Kidney tubule cell (primary cell): ENCODE data around the gene PTPRG.

Experiments
- DNase-seq: peaks from one replicate; pipeline ENCODE4 v3.0.0-alpha.2; 2018; ENCODE audit warnings: low spot score

PTPRG gene

DNA sequence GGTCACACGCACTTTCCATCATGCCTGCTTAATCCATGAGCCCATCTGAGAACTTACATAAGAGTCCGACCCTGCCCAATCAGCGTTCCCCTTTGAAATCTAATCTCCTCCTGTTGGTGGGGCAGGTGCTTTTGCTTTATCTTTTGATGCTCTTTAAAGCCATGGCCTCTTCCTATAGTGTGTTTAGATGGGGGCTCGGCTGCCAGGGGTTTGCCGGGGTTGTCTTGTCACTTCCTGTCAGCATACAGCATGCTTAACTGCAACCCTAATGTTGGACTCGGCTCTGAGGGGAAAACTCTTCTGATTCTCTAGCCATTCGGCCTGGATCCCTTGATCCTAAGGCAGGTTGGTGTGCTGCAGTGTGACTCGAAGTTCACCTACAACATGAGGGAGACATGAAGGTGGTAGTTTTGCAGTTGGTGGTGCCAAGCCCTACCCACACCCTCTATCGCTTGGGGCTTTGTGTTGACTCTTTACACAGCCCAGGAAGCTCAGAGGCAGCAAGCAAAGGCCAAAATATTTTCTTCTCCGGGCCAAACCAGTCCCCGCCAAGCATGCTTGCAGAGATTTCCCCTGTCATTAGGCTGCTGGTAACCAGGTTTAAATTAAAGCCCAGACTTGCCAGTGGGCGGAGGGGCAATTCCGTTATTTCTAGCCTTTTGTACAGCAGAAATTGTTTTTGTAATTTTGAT, 593.2 kb downstream of the PTPRG start:
- DNase-seq = no peak

GRCh38 chr3:62159056-62159708, 597.8 kb downstream of the PTPRG start:
- no peak for DNase-seq

DNA sequence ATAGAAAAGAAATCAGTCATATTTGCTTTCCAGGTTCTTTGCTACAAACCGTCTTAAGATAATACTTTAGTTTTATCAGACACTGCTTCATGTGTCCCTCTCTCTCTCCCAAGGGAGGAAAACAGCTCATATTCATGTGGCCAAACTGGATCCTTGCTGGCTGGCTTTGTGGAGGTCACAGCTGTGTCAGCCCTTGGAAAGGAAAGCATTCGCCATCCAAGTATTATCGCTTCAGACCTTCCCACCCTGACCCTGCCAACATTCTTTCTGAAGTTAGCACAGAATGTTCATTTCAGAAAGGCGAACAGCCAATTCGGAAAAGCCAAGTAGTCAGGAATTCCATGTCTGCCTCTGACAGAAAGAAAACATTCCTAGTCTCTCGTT, 598.3 kb downstream of the PTPRG start:
- no peak for DNase-seq

- DNase-seq = no peak
These were observed 600.0 kb downstream of the PTPRG start for GRCh38 chr3:62161371-62161770.

GRCh38 chr3:62164196-62164595, 602.8 kb downstream of the PTPRG start:
- no peak for DNase-seq

GRCh38 chr3:62164746-62165145, 603.4 kb downstream of the PTPRG start:
- DNase-seq = no peak

DNA sequence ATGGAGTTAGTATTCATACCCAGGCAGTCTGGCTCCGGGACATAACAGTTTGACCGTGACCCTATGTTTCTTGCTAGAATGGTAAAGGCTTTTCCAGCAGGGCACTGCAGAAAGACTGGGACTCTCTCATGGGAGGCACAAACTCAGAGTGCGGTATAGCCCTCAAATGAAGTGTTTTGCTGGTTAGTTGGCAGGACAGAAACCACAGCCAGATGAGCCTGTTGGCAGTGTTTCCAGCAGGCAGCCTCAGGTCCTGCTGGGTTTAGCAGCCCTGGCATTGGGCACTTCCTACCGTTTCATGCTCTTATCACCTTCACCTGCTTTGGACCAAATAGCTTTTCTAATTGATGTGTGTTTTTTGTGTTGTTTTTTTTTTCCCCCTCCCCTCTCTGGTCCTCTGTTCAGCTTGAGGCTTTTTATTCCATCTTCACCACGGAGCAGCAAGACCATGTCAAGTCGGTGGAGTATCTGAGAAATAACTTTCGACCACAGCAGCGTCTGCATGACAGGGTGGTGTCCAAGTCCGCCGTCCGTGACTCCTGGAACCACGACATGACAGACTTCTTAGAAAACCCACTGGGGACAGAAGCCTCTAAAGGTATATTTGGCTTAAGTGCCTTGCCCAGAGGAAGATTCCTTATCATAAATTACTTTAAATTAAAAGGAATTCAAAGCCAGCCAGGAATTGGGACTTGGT, 606.3 kb downstream of the PTPRG start:
- no peak for DNase-seq

- no peak for DNase-seq
These were observed 607.0 kb downstream of the PTPRG start for GRCh38 chr3:62168356-62168755.

- DNase-seq = peak; percentile 54
These were observed 608.7 kb downstream of the PTPRG start for GRCh38 chr3:62169906-62170660.

DNA sequence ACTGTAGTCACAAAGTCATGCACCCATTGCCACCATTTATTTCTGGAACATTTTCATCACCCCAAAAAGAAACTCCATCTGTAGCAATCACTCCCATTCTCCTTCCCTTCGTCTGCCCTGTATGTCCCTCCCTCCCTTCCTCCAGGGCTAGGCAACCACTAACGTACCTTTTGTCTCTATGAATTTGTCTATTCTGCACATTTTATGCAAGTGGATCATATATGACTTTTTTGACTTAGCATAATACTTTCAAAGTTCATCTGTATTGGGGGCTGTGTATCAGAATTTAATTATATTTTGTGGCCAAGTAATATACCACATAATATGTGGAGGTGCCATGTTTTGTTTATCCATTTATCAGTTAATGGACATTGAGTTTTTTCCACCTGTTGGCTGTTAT, 610.4 kb downstream of the PTPRG start:
- no peak for DNase-seq

- DNase-seq = no peak
These were observed 610.8 kb downstream of the PTPRG start for GRCh38 chr3:62172199-62172598.

DNA sequence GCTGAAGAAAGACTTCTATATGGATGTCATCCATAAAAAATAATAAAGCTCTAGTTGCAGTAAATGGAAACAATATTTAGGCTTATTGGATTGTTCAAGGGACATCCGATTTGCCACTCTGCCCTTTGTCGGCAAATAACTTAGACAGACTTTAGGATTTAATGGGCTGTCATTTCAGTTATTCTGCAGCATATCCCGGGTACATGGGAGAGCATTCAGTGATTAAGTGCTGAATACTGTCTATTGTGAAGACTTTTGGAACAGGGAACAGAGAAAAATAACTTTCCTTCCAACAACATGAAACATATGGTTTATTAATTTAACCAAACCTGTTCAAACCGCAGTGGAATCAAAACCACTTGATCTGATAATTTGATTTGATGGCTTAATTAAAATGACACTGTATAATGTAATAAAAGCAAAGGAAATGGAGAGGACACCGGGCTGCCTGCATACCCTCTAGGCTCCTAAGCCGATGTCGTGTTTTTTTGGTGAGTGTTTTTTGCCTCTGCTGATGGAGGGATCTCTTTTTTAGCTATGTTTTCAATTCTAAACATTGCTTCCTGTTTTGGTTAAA, 612.7 kb downstream of the PTPRG start:
- DNase-seq = no peak

DNA sequence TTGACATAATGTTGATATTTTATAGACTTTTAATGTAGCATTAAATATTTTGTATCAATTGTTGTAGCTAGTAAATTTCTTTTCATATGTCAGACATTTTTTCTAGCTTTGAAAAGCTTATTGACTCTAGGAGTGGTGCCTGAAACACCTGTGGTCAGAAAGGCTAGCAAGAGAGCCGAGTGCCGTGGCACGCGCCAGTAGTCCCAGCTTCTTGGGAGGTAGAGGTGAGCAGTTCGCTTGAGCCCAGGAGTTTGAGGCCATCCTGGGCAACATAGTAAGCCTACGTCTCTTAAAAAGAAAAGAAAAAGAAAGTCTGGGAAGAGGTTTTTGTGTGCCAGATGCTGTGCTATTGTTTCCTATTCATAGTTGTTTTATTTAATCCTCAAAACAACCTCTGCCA, 613.8 kb downstream of the PTPRG start:
- no peak for DNase-seq

DNA sequence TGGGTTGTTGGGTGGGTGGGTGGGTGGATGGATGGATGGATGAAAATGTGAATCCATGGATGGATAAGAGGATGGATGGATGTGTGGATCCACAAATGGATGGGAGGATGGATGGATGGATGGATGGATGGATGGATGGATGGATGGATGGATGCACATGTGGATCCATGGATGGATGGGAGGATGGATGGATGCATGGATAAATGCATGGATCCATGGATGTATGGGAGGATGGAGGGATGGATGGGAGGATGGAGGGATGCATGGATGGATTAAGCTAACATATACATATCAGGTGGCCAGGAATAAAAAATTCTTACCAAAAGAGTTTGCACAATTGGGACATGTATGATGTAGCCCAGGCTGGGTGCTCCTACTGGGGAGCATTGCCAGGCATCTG, 616.7 kb downstream of the PTPRG start:
- no peak for DNase-seq

DNA sequence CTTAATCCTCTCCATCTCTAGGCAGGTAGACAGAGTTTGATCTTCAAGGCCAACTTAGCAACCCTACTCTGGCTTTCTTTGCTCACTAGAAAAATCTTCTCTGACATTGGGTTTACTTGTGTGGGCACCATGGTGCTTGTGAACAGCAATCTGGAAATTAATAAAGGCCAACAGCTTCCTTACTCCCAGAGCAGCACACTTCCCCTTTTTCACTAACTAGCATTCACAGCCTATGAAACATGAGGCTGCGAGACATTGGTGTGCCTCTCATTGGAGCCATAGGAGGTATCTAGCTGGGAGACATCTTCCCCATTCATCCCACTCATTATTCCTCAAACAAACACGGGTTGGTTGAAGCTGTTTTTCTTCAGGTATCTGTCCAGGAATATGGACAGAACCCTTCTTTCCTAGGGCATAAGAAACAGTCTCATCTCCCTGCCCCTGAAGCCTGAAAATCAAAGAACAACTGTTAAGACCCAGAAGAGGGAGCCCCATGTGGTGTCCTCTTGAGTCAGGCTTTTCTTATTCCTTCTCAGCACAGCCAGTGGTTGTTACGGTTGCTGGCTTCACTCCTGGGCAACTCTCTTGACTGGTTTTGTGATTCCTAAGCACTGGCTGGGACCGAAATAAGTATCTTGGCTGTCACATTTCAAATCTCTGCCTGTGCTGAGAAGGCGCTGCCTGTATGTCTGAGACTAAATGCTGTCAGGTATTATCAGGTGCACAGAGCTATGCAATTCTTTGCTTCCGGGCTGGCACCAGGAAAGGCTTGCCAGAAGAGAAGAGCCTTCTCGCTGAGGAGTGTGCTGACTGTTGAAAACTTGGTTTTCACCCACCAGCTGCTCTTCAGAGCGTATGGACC, 617.6 kb downstream of the PTPRG start:
- DNase-seq = no peak

DNA sequence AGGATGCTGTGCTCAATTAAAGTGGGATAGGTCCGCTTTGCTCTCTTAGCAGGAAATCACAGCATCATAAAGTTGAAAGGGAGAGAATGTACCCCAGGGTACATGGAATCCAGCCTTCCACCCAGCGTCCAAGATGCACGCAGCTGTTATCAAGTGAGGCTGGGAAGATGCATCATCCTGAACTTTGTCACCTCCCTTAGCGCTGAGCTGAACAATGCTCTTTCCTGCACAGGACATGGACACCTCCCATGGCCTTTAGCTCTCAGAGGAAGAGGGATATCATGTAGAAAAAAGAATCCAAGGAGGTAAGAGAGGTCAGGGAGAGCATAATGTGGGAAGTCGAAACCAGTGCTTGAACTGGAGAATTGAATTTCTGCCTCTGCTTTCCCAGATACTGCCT, 619.1 kb downstream of the PTPRG start:
- no peak for DNase-seq

DNA sequence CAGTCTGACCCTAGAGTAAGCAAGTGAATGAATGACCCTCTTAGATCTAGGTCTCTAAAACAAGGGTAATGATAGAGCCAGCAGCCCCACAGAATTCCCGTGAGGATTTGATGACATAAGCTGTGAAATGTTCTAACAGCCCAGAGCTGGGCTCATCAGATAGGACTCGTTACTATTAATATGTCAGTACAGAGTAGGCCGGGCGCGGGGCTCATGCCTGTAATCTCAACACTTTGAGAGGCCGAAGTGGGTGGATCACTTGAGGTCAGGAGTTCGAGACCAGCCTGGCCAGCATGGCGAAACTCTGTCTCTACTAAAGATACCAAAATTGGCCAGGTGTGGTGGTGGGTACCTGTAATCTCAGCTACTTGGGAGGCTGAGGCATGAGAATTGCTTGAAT, 621.7 kb downstream of the PTPRG start:
- no peak for DNase-seq

GRCh38 chr3:62183969-62184368, 622.6 kb downstream of the PTPRG start:
- no peak for DNase-seq

GRCh38 chr3:62184559-62184958, 623.2 kb downstream of the PTPRG start:
- DNase-seq = peak; percentile 28

DNA sequence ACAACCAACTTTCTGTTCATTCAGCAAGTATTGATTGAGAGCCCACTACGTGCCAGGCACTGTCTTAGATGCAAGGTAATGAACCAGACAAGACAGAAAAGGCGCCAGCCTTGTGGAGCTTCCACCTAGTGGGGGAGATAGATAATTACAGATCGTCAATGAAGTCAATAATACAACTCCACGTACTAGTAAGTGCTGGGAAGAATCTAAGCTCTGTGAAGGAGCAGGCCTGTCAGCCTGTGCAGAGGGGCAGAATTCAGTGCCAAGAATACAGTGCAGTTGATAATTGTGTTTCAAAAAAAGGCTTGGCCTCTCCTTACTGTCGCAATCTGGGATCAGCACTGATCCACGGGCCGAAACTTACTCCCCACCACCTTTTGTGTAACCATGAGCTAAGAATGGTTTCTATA, 625.7 kb downstream of the PTPRG start:
- peak; percentile 5 for DNase-seq

DNA sequence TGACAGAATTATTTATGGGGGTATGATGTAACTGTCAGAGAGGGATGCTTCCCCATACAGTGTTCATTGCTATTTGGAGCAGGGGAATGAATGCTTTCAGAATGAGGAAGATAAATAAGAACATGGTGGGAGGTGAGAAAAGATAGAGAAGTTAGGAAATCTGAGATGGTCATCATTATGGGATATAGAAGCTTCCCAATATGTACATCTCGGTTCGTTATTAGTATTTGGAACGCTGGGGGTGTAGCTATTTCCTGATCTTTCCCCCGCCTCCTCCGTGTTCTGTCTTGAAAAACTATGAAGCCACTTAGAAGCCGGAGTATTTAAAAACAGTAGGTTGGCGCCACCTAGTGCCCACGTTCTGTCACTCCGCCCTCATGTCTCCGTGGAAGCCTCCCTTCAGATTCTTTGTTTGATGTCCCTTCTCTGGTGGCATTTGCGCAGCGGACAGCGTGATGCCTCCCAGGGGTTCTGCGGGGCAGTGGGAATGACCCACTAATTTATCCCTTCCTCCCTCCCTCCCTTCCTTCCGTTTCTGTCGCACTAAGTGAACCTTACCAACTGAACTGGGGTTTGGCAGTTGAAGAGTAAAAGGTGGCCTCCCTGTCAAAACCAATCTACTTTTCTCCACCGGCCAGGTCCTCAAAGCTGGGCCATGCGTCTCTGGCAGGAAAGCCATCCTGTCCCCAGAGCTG, 627.5 kb downstream of the PTPRG start:
- DNase-seq = peak; percentile 83
